ENCODE measurements around the gene OR9A4. TPM values are rescaled to one million over a fixed set of nuclear protein-coding genes. Genes with fewer than 3 reads are reported as not detected.

The OR9A4 gene, protein sequence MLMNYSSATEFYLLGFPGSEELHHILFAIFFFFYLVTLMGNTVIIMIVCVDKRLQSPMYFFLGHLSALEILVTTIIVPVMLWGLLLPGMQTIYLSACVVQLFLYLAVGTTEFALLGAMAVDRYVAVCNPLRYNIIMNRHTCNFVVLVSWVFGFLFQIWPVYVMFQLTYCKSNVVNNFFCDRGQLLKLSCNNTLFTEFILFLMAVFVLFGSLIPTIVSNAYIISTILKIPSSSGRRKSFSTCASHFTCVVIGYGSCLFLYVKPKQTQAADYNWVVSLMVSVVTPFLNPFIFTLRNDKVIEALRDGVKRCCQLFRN
- not detected in 2 replicates for total RNA-seq

DNA sequence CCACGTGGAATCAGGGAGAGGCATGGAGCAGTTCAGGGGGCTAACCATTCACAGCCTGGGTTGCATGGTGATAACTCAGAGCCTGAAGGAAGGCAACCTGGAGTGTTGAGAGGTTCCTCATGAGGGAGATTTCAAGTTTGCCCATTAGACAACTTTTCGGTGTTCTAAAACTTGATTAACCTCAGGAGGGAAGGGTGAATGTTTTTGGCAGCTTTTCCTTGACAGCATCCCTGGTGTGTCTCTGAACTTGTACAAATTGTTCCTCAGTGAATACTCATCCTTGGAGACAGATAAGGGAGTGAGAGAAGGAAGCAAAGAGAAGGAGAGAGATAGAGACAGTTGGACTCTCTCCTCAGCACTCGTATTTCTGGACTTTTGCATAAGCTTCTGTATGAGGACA is at the start of gene OR9A4:
Gene OR9A4, plus strand, starts transcription at position 301 of the 400 bp plus-strand sequence. CDS start 2,477 bp downstream, outside the sequence.

DNA sequence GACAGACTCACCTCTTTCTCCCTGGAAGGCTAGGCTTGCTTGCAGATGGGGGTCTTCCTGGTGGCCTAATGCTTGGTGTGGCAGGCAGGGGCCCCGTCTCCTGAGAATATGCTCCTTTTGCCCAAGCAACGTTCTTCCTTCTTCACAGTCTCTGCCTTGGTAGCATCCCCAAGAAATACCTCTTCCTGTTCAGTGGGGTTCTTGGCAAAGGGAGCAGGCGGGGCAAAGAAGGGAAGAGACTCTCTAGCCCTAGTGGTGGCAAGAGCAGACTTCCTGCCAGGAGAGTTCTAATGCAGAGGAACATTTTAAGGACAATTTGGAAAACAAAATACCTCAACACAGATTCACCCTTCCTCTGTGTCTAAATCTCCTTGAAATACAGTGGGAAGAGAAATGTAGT is 30.6 kb downstream of the OR9A4 start, which contains the start of gene CLEC5A:
Gene CLEC5A, minus strand, starts transcription at position 179 of the 400 bp plus-strand sequence. CDS start 682 bp downstream, outside the sequence.

Other genes with a start within 250 kb of the OR9A4 start
- 3.8 and 4.4 TPM in 2 replicates for gene DENND11, start 214.2 kb upstream of the OR9A4 start, total RNA-seq
- gene WEE2, start 208.0 kb upstream of the OR9A4 start, total RNA-seq = not detected in 2 replicates
- 170 and 180 TPM in 2 replicates for gene SSBP1, start 178.0 kb upstream of the OR9A4 start, total RNA-seq
- gene TAS2R3, start 152.3 kb upstream of the OR9A4 start, total RNA-seq = not detected in 2 replicates
- under 0.01 and 0.16 TPM in 2 replicates for gene TAS2R4, start 139.7 kb upstream of the OR9A4 start, total RNA-seq
- 0.16 and 2.7 TPM in 2 replicates for gene TAS2R5, start 126.2 kb upstream of the OR9A4 start, total RNA-seq
- not detected in 2 replicates for gene PRSS37, start 74.9 kb upstream of the OR9A4 start, total RNA-seq
- gene CLEC5A, start 30.6 kb downstream of the OR9A4 start, total RNA-seq = not detected in 2 replicates
- gene TAS2R38, start 57.4 kb downstream of the OR9A4 start, total RNA-seq = not detected in 2 replicates
- 0.16 TPM in 1 of 2 replicates, not detected in the other for gene MGAM, start 79.5 kb downstream of the OR9A4 start, total RNA-seq
- not detected in 2 replicates for gene MGAM2, start 195.3 kb downstream of the OR9A4 start, total RNA-seq